GM21825 (cell line): Measurements from ENCODE around the gene UST.
"Not testable (repeated sequence)": the region's sequence is repeated elsewhere in the genome, so short reads cannot be mapped to it uniquely, and the experiment has no call there.

Experiments used
- ATAC-seq: cut with Tn5 transposase; IDR thresholded peaks from one replicate; pipeline ENCODE4 v1.9.1; 2021; ENCODE audit warnings: mild to moderate bottlenecking, moderate library complexity; ENCODE audit not compliant: unreplicated experiment

Gene UST

DNA sequence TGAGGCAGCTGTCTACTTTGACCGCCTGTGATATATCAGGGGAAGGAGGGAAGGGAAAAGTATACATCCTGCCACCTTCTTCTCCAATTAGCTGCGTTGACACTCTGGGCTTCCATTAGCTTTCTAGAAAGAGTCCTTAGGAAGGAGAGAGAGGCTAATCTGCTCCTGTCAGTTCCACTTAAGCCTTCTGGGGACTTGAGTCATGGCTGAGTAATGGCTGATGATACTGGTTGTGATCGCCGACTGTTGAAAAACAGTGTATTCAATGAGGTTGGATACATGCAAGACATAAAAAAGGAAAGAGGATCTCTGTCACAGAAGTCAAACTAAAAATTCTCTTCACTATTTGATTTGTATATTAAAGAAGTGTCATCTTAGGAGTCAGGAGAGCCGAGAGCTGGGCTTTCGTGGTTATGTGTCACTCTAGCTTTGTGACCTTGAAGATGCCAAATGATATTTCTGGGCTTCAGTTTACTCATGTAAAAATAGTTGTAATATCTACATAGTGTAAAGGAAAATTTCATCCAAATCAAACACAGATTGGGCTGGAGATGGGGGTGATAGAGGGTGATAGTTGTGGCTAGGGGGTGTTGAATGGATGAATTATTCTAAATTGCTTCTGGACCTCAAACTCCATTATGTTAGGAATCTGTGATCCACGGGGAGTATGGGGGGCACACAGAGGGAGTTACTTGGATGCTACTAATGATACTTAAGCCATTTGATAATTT is 189.0 kb downstream of the UST start:
- ATAC-seq: no peak

DNA sequence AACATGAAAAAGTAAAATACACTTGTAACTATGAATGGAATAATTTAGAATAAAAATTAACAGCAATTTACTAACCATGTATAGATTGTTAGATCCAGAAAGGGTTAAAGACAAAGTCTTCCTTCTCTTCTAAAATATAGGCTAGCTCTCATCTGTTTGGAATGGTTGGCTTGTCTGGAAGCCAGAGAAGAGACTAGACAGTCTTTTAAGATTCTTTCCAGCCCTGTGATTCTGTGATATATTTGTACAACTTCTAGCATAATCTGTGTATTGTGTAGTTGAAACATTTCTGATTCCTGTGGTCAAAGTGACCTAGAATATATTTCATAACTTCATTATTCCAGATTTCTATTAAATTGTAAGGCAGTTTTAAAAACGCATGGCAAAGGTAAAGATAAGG is 196.6 kb downstream of the UST start:
- ATAC-seq: no peak

DNA sequence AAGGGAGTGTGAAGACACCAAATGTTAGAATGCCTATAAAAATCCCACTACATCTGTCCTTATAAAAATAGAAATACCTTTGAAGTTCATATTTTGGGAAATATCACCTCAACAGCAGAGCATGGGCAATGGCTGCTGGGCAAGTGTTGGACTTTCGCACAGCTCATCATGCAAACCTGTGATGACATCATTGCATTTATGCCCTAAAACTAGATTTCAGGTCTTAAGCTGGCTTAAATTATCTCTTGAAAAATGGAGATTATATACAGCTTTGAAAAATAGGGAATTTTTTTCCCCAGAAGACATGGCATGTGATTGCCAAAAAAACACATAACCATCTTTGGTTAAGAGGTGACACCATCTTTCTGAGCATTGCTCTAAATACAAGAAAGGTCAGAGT is 197.8 kb downstream of the UST start:
- ATAC-seq: no peak

DNA sequence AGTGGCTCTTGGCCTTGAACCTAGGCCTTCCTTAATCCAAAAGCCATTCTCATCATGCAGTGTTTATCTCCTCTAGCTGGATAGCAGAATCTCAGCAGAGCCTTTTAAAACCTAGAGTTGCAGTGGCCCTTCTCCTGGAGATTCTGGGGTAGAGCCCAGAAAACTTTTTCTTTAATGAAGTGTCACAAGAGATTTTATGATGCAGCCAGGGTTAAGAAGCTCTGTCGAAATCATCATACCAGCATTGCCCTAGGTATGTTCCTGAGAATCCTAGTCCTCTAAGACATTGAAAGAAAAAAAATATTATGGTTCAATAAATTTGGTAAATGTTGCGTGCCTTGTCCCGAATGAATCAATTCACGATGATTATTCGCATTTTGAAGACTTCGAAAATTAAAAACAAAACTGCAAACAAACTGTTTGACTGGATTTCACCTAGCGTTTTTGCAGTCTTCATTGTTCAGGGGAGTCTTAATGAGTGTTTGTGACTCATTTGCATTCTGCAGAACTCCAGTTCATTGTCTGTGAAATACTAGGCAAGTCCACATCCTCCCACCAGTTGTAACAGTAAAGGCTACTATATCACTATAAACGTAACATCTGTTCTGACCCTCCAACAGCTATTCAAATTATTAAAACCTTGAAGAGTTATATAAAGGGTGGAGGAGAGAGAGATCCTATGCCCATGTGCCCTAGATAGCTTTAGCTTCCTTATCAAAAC is 198.6 kb downstream of the UST start:
- no peak for ATAC-seq

DNA sequence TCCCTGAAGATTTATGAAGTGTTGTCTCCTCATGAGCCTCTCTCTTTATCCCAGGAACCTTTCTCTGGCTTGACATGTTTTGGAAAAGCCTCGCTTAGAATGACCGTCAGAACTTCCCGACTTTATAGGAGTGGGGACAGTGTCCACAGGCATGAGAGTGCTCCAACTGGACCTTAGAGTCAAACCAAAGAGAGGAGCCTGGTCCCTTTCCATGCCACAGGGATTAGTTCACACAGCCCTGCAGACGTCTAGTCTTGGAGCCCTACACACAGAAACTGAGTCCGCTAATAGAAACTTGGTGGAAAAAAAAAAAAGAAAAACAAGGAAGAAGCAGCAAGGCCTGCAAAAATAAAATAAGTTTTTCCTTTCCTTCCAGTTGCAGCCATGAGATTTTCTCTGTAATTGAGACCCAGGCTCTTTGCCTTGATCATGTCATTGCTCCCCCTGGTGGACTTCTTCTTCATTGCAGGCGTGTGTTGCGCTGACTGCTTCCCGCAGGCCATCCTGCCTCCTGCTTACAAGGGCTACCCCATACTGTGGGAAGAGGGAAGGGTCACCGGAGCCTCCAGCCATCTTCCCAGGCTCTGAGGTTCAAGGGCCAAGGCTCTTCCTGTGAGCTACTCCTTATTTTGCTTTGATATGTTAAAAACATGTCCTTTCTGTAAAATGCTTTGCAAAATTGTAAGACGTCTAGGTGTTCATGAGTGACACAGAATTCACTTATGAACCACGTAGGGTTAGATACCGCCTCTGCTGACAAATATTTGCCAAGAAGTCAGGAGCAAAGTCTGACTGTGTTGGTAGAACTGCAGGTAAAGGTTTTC is 201.0 kb downstream of the UST start:
- ATAC-seq: no peak

DNA sequence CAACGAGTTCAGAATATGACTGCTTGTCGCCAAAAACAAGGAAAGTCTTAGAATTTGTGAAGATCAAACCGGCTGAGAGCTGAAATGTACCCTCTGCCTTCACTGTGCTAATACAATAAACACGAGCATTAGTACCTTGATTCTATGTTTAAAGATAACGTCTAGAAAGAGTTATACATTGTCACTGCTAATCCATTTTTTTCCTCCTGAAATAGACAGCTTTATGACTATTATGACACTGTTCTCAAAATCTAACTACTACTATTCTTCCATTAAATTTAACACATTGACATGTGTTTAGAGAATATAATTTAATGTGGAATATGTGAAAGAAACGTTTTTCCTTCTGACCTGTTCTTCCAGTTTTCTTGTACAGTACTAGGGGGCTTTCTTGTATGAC is 204.8 kb downstream of the UST start:
- no peak for ATAC-seq

DNA sequence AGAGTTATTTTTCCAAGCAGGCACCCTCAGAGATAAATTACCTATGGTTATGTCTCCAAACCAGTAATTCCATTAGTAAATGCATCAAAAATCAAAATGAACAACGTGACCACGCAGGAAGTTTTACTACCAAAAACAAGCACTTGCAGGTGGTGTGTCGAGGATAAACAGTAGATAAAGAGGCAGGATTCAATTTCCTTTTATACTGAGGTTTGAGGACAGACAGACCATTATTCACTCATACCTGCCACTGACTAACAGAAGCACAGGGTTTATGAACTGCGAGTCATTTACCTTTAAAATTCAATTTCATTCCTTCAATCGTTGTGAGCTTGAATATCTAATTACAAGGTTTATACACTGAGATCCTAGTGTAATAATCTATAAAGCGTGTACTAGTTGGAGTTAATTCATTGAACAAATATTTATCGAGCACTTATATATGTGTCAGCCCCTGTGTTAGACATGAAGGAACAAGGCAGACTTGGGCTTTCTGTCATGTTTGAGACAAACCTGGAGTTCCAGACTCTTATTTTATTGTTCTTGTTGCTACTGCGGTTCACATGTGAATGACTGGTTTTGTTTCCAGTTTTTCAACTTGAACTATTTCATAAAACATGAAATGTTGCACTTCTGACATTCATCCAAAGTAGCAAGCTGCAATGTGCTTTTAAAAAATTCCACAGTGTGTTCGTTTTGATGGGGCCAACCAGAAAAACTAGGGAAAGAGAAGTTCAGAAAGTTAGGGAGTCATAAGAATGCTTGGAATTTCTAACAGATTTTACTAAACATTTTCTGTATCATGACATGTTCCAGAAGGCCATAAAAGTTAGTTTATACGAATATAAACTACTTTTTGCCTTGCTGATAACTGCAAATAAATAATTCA is 205.6 kb downstream of the UST start:
- ATAC-seq: no peak

DNA sequence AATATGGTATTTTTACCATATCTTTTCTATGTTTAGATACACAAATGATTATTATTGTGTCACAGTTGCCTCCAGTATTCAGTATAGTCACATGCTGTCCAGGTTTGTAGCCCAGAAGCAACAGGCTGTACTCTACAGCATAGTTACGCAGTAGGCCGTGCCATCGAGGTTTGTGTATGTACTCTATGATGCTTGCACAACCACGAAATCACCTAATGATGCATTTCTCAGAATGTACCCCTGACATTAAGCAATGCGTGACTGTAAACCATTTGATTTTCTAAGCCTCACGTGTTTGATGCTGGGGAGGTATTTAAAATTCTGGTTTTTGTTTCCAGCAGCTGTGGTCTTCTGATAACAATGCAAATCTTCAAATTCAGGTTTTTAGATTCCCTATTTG is 207.6 kb downstream of the UST start:
- ATAC-seq: no peak

DNA sequence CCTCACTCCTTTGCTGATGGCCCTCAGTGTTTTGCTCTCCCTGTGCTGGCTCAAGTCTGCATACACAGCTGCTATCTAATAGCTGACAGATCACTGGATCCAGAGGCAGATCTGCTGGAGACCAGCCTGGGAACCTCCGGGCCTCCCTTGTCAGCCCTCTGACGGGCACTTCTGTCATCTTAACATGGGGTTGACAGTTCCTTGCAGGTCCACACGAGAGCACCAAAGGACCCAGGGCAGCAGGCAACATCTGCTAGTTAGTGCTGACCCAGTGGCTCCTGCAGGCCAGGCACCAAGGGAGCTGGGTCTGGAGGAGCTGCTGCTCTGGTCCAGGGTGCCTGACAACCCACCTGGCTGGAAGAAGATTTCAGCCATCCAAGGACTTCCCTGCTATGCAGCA is 208.1 kb downstream of the UST start:
- ATAC-seq: no peak

DNA sequence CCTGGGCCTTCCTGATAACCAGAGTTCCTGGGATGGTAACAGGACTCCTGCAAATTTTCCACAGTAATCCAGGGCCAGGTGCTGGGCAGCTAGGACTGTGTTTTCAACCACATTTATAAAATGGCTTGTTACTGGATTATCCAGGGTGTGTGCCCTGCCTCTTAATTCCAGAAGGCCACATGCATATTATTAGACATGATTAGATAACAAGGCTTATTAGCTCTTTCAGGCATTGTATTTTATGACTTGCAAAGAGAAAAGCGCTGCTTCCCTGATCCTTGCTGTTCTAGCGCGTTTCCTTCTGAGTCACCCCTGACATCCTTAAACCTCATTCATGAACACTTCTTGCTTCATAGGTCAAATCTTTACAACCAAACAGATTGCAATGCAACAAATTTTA is 208.6 kb downstream of the UST start:
- ATAC-seq: no peak

DNA sequence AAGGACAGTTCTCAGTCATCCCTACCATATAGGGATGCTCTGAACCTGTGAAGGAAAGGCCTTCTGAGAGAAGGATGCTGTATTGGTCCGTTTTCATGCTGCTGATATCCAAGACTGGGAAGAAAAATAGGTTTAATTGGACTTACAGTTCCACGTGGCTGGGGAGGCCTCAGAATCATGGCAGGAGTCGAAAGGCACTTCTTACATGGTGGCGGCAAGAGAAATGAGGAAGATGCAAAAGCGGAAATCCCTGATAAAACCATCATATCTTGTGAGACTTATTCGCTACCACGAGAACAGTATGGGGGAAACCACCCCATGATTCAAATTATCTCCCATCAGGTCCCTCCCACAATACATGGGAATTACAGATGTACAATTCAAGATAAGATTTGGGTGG is 209.3 kb downstream of the UST start:
- not testable (repeated sequence) for ATAC-seq

DNA sequence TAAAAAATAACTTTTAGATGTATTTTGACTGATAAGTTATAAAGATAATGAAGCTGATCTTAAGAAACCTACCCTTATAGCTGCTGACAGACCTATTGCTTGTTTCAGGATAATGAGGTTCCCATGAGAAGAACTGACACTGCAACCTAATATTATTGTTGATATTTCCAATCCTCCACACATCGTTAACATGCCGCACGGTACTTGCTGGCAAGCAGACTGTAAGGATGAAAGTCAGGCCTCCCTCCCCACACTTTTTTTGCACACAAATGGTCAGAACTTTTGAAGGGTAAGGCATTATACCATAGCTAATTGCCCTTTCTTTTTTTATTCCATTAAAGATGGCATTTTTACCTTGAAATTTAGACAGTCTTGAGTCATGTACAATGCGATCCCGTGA is 210.9 kb downstream of the UST start:
- ATAC-seq: no peak

DNA sequence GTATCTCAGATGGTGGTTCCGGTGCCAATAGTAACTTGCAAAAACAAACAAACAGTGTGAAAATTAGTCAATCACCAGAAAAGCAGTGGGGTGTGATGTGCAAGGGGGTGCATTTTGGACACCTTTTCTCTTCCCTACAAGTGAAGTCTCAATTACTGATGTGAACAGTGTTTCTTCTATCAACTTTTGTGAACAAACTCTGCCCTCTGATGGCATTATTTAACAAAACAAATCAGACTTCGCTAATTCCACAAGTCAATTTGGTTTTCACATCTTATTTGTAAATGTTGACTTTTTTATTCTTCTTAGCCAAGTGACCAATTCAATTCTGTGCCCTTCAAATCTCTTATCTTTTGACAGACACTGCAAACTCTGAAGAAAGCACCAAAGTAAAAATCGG is 212.2 kb downstream of the UST start:
- no peak for ATAC-seq

DNA sequence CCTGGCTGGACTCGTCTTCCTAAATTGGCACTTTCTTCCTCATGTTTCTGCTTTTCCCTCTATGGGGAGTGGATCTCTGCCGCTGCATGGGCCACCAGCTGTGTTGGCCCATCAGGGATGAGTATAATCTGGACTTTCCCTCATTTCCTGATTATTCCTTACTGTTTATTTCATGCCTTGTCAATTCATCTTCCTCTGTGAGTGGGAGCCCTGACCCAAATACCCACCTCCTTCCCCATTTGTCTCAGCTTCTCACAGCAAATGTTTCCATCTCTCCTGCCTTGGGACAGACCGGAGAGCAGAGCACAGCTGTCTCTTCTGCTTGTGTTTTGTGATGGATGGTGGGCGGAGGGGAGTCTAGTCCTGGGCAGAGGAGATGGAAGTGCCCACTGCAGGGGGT is 212.7 kb downstream of the UST start:
- ATAC-seq: no peak

DNA sequence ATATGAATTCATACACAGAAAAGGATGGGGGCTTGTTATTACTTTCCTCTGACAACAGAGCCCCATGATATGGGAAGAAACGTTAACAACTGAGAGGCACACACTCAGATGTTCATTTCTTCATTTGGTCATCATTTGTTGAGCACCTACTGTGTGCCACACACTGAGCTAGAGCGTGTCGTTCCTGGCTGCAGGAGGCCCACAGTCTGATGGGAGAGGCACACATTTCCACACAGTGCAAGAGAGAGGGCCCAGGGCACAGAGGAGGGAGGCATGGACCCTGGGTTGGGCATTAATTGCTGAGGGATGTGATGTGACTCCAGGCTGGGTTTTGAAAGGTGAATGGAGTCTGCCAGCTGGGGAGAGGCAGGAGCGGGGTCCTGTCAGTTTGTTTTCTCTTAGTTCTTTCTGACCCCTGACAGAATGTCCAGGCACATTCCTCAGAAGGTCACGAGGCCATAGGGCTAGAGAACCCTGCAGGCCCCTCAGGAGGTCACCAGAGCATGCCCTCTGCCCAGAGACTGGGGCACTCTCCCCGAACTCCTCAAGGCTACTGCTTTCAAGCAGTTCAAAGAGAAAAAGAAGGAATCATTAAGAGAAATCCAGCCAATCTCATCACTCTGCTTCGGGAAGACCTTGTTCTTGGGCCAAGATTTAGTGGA is 216.2 kb downstream of the UST start:
- ATAC-seq: no peak

DNA sequence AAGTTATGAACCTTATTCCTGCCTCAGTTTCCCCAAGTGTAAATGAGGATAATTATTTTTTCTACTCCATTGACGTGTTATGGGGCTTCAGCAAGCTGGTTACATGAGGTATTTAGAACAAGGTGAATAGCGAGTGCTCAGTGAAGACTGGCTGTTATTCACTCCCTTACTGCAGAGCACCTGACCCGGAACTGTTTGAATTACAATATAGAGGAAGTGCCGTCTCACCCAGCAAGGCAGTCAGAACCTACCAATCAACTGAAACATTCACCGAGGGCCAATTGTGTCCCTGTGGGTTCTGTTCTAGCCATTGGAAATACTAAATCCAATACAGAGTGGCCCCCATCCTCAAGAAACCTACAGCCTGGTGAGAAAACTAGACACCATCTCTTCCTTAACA is 216.9 kb downstream of the UST start:
- ATAC-seq: no peak

DNA sequence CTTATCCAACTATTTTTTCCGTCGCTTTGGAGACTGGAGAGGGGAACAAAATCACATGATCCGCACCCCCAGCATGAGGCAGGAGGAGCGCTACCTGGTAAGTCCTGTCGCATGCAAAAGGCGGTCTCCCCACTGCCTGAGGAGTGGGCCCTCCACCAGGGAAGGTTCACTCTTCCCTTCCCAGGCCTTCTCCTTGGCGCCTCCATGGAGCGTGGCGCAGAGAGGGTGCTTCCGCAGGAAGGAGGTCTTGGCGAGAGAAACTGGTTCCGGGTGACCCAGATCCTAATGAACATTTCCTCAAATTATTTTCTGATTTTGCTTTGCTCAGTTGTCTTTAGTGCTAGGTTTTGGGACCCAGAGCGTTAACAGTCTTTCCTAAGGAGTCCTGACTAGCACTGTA is 217.6 kb downstream of the UST start:
- no peak for ATAC-seq

DNA sequence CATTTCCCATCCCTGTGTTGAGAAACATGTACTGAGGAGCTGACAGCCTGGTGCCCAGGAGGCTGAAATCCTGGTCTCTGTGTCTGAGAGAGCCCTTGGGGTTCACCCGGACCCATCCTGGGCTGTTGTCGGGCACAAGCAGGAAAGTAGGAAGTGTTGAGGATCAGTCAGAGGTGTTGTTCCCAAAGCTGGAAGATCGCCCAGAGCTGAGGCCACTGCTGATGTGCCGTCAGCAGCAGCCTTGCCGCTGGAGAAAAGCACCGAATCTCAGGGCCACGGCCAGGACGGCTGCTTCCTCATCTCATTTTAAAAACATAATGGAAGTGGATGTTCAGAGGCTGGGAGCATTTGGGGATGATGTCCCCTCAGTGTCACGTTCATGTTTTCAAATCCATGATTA is 218.5 kb downstream of the UST start:
- ATAC-seq: no peak

DNA sequence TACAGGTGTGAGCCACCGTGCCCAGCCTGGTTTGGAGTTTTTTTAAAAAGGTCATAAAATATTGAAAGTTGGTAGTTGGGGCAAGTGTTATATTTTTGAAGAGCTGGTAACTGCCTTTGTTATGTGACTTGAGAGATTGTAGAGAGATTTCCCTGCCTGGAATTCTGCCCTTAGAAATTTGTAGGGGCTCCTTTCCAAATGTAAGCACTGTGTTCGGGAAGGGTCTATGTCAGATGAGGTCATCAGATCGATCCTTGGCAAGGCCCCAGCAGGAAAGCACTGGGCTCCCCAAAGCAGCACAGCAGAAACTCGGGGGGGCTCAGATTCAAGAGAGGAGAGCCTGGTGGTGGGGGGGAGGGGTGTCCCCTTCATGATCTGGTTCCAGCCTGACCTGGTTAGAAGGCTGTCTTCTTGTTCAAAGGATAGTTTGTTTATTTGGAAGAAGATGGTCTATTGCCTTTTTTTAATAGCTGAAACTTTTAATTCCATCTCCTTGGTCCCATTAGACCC is 220.2 kb downstream of the UST start:
- ATAC-seq: no peak

DNA sequence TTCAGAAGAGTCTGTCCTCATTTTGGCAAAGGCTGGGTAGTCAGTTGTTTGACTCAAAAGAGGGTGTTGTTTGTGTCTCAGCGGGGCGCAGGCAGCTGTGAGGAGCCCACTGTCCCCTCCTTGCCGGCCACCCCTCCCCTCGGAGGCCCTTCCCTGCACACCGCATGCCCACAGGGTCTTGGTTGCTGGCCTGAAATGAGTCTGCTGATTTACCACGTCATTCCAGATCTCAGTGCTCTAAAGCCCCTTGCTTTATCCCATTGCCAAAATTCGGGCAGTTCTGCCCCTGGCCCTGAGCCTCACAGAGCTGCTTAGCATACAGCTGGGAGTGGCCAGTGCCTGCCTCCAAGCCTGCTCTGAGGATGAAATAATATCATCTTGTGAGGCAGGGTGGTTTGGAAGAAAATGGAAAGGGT is 220.7 kb downstream of the UST start:
- no peak for ATAC-seq
